ENCODE measurements around the gene TTLL6. TPM values are rescaled to one million over a fixed set of nuclear protein-coding genes. Genes with fewer than 3 reads are reported as not detected.

The TTLL6 gene
- total and polyA plus RNA-seq, 4 donors: 0.22 to 0.61 (median 0.31) TPM

DNA sequence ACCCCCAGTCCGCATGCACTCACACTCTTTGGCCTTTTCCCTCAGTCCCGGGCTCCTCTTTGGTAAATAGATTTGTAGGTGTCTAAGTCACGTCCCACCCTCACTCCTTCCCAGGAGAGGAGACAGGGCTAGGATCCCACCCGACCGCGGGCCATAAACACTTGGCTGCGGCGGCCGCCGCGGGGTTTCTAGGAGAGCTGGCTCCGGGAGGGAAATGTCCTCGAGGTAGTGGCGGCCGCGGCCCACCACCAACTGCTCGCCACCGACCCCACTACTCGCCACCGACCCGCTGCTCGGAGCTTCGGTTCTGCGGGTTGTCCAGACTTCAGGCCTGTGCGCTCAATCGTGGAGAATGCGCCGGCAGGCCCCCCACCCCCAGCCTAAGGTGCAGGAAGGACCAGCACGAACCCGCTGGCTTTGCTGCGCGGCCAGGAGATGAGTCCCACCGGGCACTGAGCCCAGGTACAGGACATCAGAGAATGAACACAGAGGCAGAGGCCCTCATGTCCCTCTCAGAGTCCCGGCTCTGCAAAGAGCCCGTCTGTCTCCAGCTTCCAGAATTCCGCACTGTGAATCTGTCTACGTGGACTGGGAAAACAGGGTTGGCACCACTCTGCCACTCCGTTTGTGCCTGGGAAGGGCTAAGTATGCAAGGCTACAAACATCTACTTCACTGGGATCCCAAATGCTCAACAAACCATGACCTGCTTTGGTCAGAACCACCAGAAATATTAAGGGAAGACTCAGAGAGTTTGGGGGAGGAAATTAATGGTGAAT is 91.6 kb downstream of the TTLL6 start:
- H3K9me3 ChIP-seq (ENCODE audit: control insufficient read depth, insufficient read depth, low read length): no peaks in the 10 kb centered on the region
- no peak for DNase-seq (ENCODE audit: low read depth in 4 of 6, low spot score in 6 of 6)
- WGBS (ENCODE audit: insufficient coverage): 3% methylated on average over 34 of the region's 38 CpGs

DNA sequence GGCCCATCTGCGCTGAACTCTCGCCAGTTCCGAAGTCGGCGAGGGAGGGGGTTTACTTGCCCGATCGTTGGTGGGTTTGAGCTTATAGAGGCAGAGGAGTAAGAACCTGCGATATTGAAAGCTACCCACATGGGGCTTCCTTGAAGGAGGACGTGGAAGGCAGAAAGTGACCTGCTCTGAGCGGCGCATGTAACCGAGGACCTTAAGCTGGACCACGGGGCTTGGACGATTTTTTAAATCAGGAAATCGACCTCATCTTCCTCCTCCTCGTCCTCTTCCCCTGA is 92.1 kb downstream of the TTLL6 start:
- Histone ChIP-seq H3K27ac (ENCODE audit: low read depth, low read length) (no peak overlapping the region), H3K27me3 (ENCODE audit: control insufficient read depth, insufficient read depth, low read length) (peaks cover 100% of the 10 kb centered on the region), H3K4me3 (ENCODE audit: low read depth, low read length) (no peak overlapping the region), H3K36me3 (ENCODE audit: control insufficient read depth, insufficient read depth, low read length) (no peaks in the 10 kb centered on the region), H3K4me1 (ENCODE audit: control insufficient read depth, insufficient read depth, low read length) (peaks cover 47% of the 10 kb centered on the region), H3K9me3 (ENCODE audit: control insufficient read depth, insufficient read depth, low read length) (no peaks in the 10 kb centered on the region)
- WGBS (ENCODE audit: insufficient coverage): 4% methylated on average over 14 of the region's 16 CpGs
- no peak for DNase-seq (ENCODE audit: low read depth in 4 of 6, low spot score in 6 of 6)

More for the DNA sequence above, 91.6 kb downstream of the TTLL6 start:
- peaks cover 45% of the 10 kb centered on the region for H3K4me1 ChIP-seq (ENCODE audit: control insufficient read depth, insufficient read depth, low read length)
- no peak overlapping the region for H3K27ac ChIP-seq (ENCODE audit: low read depth, low read length)
- H3K36me3 ChIP-seq (ENCODE audit: control insufficient read depth, insufficient read depth, low read length): no peaks in the 10 kb centered on the region
- H3K27me3 ChIP-seq (ENCODE audit: control insufficient read depth, insufficient read depth, low read length): peaks cover 100% of the 10 kb centered on the region
- no peak overlapping the region for H3K4me3 ChIP-seq (ENCODE audit: low read depth, low read length)

DNA sequence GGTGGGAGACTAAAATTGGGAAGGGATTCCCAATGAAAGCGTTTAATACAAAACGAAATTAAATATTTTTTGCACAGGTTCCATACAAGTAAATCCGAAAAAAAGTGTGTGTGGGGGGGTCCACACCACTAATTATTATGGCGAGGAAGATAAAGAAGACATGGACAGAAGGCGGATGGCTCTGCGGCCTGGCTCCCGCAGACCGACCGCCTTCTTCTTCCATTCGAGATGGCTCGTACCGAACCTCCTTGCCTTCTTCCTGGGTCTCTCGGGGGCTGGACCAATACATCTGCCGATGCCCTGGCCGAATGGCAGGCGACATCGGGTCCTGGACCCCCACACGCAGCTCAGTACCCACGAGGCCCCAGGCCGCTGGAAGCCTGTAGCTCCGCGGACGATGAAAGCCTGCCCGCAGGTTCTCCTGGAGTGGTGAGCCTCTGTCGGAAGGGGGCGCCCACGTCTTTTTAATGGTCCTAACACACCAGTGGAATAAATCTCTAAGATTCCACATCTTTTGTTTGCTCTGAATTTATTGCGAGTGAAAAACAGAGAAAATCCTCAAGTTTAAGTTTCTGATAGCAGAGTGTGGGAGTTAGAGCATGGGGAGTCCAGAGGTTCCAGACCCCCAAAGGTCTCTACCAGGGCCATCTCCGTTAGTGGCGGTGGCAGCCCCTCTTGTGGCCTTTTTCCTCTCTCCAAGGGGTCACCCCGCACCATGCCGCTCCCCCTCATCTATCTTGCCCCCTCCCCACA is 92.6 kb downstream of the TTLL6 start:
- H3K4me1 ChIP-seq (ENCODE audit: control insufficient read depth, insufficient read depth, low read length): peaks cover 51% of the 10 kb centered on the region

DNA sequence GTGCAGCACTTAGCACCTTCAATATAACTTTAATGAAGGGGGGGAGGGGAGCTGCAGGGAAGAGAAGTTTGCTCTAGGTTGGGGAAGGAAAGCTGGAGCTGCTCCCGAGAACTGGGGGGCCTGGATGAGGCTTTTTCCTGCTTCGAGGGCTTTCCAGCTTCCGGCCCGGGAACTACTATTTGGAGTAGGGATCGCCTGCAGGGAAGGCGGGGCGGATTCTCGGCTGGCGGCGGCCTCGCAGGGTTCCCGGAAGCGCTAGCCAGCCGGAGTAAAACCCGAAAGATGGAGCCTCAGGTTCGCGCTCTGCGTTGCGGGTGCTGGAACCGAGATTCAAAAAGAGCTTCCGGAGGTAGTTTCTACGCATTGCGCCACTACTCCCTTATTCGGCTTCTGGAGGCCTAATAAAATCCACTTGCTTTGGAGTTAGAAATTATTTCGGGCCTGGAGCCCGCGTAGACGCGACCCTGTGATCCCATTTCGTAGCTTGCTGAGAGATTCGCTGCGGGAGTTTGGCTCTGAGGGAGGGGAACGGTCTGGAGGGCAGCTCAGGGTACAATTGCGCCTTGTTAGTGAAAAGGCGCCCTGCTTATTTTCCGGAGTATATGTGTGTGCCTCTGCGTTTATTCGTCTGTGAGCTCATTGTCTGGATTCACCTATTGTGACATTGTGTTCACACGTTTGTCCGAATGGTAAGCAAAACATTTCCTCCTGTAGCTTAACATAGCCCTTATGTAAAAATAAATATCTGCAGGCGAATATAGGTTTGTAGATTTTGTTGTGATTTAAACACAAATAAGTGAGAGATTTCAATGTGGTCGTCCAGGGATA is 93.4 kb downstream of the TTLL6 start:
- no peak overlapping the region for H3K27ac ChIP-seq (ENCODE audit: low read depth, low read length)
- no peaks in the 10 kb centered on the region for H3K9me3 ChIP-seq (ENCODE audit: control insufficient read depth, insufficient read depth, low read length)
- peaks cover 52% of the 10 kb centered on the region for H3K4me1 ChIP-seq (ENCODE audit: control insufficient read depth, insufficient read depth, low read length)
- H3K27me3 ChIP-seq (ENCODE audit: control insufficient read depth, insufficient read depth, low read length): peaks cover 100% of the 10 kb centered on the region
- no peaks in the 10 kb centered on the region for H3K36me3 ChIP-seq (ENCODE audit: control insufficient read depth, insufficient read depth, low read length)
- peak in 1 of 6 donors; percentile 61 for DNase-seq (ENCODE audit: low read depth in 4 of 6, low spot score in 6 of 6)
- no peak overlapping the region for H3K4me3 ChIP-seq (ENCODE audit: low read depth, low read length)
- 2% methylated on average over 34 of the region's 42 CpGs for WGBS (ENCODE audit: insufficient coverage)

More for the DNA sequence above, 92.6 kb downstream of the TTLL6 start:
- no peak overlapping the region for H3K27ac ChIP-seq (ENCODE audit: low read depth, low read length)
- H3K27me3 ChIP-seq (ENCODE audit: control insufficient read depth, insufficient read depth, low read length): peaks cover 100% of the 10 kb centered on the region
- 5% methylated on average over 19 of the region's 32 CpGs for WGBS (ENCODE audit: insufficient coverage)
- H3K36me3 ChIP-seq (ENCODE audit: control insufficient read depth, insufficient read depth, low read length): no peaks in the 10 kb centered on the region
- H3K9me3 ChIP-seq (ENCODE audit: control insufficient read depth, insufficient read depth, low read length): no peaks in the 10 kb centered on the region
- no peak overlapping the region for H3K4me3 ChIP-seq (ENCODE audit: low read depth, low read length)
- DNase-seq (ENCODE audit: low read depth in 4 of 6, low spot score in 6 of 6): peak in 5 of 6 donors; percentile 65 to 95 (median 77)

DNA sequence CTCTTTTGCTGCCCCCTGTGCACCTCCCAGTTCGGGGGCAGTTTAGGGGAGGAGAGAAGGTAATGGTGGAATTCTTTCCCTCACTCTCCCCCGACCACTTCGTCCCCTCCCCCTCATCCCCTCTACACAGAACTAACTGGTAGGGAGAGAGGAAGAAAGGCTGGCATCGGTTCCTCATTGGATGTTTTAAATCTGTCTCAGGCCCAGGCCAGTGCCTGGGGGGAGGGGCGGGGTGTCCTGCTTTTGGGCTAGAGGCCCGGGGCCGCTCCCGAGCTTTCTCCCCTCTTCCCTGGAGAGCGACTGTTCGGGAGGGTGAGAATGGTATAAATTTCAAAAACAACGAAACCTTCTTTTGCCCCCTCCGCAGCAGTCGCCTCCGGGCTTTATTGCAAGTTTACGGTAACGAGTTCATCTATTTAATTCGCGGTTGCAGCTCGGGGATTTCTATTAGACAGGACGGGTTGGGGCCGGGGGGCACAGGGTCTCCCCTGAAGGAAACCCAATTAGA is 94.1 kb downstream of the TTLL6 start, which contains the start of gene PRAC2:
PRAC2 (plus strand) TSS at position 271 of the 508 bp plus-strand sequence. CDS start 1,226 bp downstream, outside the sequence.
- H3K9me3 ChIP-seq (ENCODE audit: control insufficient read depth, insufficient read depth, low read length): no peaks in the 10 kb centered on the region
- no peak within 1 kb of the TSS for H3K27ac ChIP-seq (ENCODE audit: low read depth, low read length)
- peaks cover 100% of the 10 kb centered on the region for H3K27me3 ChIP-seq (ENCODE audit: control insufficient read depth, insufficient read depth, low read length)
- 2% methylated on average over 9 of the region's 21 CpGs for WGBS (ENCODE audit: insufficient coverage)
- H3K4me1 ChIP-seq (ENCODE audit: control insufficient read depth, insufficient read depth, low read length): peaks cover 48% of the 10 kb centered on the region
- no peak within 1 kb of the TSS for H3K4me3 ChIP-seq (ENCODE audit: low read depth, low read length)
- DNase-seq (ENCODE audit: low read depth in 4 of 6, low spot score in 6 of 6): no peak
- H3K36me3 ChIP-seq (ENCODE audit: control insufficient read depth, insufficient read depth, low read length): no peaks in the 10 kb centered on the region

DNA sequence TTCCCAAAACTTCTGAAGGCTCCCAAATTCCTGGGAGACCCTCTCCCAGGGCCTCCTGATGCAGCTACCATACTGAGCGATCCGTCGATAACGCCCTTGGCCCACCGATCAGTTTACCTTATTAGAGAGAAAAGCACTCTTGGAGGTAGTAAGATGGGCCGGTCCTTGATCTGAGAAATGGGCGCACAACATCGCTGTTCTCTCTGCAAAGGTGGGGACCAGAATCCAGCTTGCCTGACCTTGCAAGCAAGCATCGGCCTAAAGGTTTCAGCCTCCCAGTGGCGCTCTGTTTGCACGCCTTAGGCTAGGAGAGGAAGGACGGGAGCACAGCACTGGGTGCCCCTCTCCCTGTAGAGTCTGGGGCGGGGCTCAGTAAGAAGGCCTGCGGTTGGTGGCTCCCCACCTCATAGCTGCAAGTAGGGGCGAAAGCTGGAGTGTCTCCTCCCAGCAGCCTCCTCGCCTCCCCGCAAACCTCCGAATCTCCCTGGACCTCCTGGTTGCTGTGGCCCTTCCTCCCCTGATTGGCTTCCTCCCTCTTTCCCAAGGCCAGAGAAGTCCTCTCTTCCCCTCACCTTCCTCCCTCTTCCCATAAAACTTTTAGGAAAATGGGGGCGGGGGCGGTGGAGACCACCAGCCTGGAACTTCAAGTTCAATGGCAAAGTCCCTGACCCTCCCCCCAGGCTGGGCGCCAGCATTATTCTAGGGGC is 94.7 kb downstream of the TTLL6 start, which contains the start of gene PRAC1:
PRAC1 (minus strand) TSS at position 318 of the 707 bp plus-strand sequence; CDS start at position 192, 126 bp downstream.
- H3K9me3 ChIP-seq (ENCODE audit: control insufficient read depth, insufficient read depth, low read length): no peaks in the 10 kb centered on the region
- DNase-seq (ENCODE audit: low read depth in 4 of 6, low spot score in 6 of 6): no peak
- H3K27me3 ChIP-seq (ENCODE audit: control insufficient read depth, insufficient read depth, low read length): peaks cover 100% of the 10 kb centered on the region
- no peak within 1 kb of the TSS for H3K4me3 ChIP-seq (ENCODE audit: low read depth, low read length)
- H3K4me1 ChIP-seq (ENCODE audit: control insufficient read depth, insufficient read depth, low read length): peaks cover 48% of the 10 kb centered on the region
- 14% methylated on average over 16 of the region's 21 CpGs for WGBS (ENCODE audit: insufficient coverage)
- no peak within 1 kb of the TSS for H3K27ac ChIP-seq (ENCODE audit: low read depth, low read length)
- H3K36me3 ChIP-seq (ENCODE audit: control insufficient read depth, insufficient read depth, low read length): no peaks in the 10 kb centered on the region

DNA sequence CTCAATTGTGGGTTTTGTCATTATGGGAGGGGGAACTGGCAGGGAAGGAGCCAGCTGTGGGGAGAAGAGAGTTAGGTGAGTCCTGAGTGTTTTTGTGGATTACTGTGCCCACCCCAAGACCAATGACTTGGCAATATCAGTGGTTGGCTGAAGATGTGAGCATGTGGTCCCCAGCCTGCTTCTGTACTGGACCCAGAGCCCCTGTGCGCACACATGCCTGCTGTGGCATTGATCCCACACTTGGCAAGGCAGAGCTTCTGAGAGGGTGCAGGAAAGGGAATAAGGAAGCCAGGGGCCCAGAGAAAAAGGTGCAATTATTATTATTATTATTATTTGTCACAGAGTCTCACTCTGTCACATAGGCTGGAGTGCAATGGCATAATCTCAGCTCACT is 96.0 kb downstream of the TTLL6 start:
- WGBS (ENCODE audit: insufficient coverage): no CpG with 5 or more reads among the region's 1 CpG
- H3K4me3 ChIP-seq (ENCODE audit: low read depth, low read length): no peak overlapping the region
- peaks cover 100% of the 10 kb centered on the region for H3K27me3 ChIP-seq (ENCODE audit: control insufficient read depth, insufficient read depth, low read length)
- peaks cover 48% of the 10 kb centered on the region for H3K4me1 ChIP-seq (ENCODE audit: control insufficient read depth, insufficient read depth, low read length)
- no peaks in the 10 kb centered on the region for H3K36me3 ChIP-seq (ENCODE audit: control insufficient read depth, insufficient read depth, low read length)
- no peak for DNase-seq (ENCODE audit: low read depth in 4 of 6, low spot score in 6 of 6)
- no peaks in the 10 kb centered on the region for H3K9me3 ChIP-seq (ENCODE audit: control insufficient read depth, insufficient read depth, low read length)
- no peak overlapping the region for H3K27ac ChIP-seq (ENCODE audit: low read depth, low read length)

DNA sequence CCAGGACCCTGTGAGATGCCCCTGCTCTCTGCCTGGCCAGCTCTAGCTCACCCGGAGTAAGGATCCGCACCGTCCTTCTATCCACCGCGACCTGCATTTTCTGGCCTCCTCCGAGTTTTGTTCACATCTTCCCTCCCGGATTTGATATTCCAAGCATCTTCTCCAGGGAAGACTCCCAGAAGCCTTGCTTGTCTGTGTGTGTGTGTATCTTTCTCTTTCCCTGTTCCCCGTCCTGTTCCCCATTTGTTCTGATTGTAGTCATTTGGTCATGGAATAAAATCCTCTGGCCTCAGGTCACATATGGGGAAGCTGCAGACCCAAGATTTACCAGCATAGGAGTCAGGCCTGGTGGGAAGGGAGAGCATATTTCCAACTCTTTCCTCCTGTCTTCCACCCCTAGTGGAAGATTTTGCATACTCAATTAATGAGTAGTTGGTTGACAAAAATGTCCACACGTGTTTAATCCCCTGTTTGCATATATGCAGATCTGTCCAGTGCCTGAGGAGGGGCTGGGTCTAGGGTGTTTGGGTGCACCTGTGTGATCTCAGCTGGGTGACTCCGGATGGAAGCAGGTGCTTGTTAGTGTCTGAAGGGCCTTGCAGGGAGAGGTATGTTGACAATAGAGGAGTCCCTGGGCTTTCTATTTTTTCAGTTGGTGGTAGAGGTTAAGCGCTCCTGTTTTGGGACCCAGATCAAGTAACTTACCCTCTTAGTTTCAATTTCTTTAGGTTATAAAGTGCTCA is 96.6 kb downstream of the TTLL6 start:
- peaks cover 100% of the 10 kb centered on the region for H3K27me3 ChIP-seq (ENCODE audit: control insufficient read depth, insufficient read depth, low read length)
- H3K4me3 ChIP-seq (ENCODE audit: low read depth, low read length): no peak overlapping the region
- no peak for DNase-seq (ENCODE audit: low read depth in 4 of 6, low spot score in 6 of 6)
- 9% methylated on average over 5 of the region's 11 CpGs for WGBS (ENCODE audit: insufficient coverage)
- H3K36me3 ChIP-seq (ENCODE audit: control insufficient read depth, insufficient read depth, low read length): no peaks in the 10 kb centered on the region
- peaks cover 45% of the 10 kb centered on the region for H3K4me1 ChIP-seq (ENCODE audit: control insufficient read depth, insufficient read depth, low read length)
- H3K9me3 ChIP-seq (ENCODE audit: control insufficient read depth, insufficient read depth, low read length): no peaks in the 10 kb centered on the region
- no peak overlapping the region for H3K27ac ChIP-seq (ENCODE audit: low read depth, low read length)

All from spinal cord (tissue), 10 donors.